OCI-LY1 (cell line): Measurements from ENCODE around the gene TRIOBP.

Experiments used
- EZH2 ChIP-seq: fragments of 200-600 bp; sonication (generic), shearing (Covaris generic); IDR thresholded peaks from 2 replicates; pipeline ENCODE4 v1.8.0; 2017; ENCODE audit warnings: borderline replicate concordance, mixed run types, mild to moderate bottlenecking, antibody characterized with exemption, low read length, moderate library complexity, mixed read lengths
- TF ChIP-seq, protein P1 (sequence below): fragments of 200-600 bp; sonication (generic), shearing (Covaris generic); IDR thresholded peaks from 2 replicates; pipeline ENCODE4 v1.5.1; 2017; ENCODE audit warnings: mild to moderate bottlenecking, antibody characterized with exemption, low read length, moderate library complexity, mixed read lengths

DNA sequence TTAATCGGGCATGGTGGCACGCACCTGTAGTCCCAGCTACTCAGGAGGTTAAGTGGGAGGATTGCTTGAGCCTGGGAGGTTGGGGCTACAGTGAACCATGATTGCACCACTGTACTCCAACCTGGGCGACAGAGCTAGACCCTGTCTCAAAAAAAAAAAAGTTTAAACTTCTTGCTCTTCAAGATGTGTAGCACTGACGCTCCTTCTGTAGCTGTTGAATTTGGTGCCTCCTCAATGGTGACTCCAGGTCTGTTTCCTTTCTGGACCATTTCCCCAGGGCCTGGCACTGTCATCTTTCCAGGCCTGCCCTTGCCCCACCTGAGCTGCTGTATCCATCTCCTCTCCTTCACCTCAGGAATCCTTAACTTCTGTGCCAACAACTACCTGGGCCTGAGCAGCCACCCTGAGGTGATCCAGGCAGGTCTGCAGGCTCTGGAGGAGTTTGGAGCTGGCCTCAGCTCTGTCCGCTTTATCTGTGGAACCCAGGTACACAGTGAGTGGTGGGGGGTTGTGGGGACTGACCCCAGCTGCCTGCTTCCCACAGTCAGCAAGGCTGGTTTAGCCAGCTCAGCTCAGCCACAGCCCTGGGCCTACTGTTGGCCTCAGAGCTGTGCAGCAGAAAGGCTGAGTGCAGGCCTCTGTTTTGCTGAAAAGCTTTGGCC is 113.0 kb downstream of the TRIOBP start:
- no peak for TF ChIP-seq EZH2
- TF ChIP-seq, protein P1, sequence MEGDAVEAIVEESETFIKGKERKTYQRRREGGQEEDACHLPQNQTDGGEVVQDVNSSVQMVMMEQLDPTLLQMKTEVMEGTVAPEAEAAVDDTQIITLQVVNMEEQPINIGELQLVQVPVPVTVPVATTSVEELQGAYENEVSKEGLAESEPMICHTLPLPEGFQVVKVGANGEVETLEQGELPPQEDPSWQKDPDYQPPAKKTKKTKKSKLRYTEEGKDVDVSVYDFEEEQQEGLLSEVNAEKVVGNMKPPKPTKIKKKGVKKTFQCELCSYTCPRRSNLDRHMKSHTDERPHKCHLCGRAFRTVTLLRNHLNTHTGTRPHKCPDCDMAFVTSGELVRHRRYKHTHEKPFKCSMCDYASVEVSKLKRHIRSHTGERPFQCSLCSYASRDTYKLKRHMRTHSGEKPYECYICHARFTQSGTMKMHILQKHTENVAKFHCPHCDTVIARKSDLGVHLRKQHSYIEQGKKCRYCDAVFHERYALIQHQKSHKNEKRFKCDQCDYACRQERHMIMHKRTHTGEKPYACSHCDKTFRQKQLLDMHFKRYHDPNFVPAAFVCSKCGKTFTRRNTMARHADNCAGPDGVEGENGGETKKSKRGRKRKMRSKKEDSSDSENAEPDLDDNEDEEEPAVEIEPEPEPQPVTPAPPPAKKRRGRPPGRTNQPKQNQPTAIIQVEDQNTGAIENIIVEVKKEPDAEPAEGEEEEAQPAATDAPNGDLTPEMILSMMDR: no peak
